Fibroblast of the aortic adventitia (primary cell): ENCODE measurements around the gene PNPLA1. TPM values are rescaled to one million over a fixed set of nuclear protein-coding genes. Genes with fewer than 3 reads are reported as not detected.

Experiments
- DNase-seq: peaks from one replicate; pipeline ENCODE4 v3.0.0-alpha.2; 2010; ENCODE audit warnings: low read depth
- H3K4me3 ChIP-seq: 2 replicates; pipeline ENCODE4 v1.5.1; 2011; ENCODE audit warnings: low read depth, mild to moderate bottlenecking, control low read depth, low read length, moderate library complexity
- total RNA-seq: library from RNA; depleted of rRNA; stranded (reverse); fragments of >200 nt; gene quantifications from 2 replicates; pipeline ENCODE4 v1.2.3, GENCODE V29; 2012; ENCODE audit warnings: low replicate concordance
- TF ChIP-seq, protein P1 (sequence below): IDR thresholded peaks from 2 replicates; pipeline ENCODE4 v1.5.1; 2011; ENCODE audit warnings: mild to moderate bottlenecking, low read length, control low read depth, inconsistent platforms; ENCODE audit not compliant: insufficient read depth

Gene PNPLA1
- total RNA-seq, 1 donor, result 0.09 TPM

DNA sequence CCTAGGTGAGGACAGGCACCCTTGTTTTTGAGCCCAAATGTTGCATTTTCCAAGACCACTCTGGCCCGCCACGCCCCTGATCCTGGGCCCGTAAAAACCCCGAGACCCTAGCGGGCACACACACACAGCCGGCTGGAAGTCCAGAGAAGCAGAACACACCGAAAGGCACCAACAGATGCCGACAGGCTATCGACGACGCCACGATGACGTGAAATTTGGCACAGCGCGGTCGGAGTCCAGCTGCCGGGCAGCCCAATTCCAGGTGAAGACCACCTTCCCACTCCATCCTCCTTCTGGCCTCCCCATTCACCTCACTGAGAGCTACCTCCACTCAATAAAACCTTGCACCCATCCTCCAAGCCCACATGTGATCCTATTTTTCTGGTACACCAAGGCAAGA is 34.0 kb upstream of the PNPLA1 start:
- no peak for DNase-seq
- H3K4me3 ChIP-seq, result no peak overlapping the region
- TF ChIP-seq, protein P1, sequence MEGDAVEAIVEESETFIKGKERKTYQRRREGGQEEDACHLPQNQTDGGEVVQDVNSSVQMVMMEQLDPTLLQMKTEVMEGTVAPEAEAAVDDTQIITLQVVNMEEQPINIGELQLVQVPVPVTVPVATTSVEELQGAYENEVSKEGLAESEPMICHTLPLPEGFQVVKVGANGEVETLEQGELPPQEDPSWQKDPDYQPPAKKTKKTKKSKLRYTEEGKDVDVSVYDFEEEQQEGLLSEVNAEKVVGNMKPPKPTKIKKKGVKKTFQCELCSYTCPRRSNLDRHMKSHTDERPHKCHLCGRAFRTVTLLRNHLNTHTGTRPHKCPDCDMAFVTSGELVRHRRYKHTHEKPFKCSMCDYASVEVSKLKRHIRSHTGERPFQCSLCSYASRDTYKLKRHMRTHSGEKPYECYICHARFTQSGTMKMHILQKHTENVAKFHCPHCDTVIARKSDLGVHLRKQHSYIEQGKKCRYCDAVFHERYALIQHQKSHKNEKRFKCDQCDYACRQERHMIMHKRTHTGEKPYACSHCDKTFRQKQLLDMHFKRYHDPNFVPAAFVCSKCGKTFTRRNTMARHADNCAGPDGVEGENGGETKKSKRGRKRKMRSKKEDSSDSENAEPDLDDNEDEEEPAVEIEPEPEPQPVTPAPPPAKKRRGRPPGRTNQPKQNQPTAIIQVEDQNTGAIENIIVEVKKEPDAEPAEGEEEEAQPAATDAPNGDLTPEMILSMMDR, result no peak

GRCh38 chr6:36239774-36240173 is 30.1 kb upstream of the PNPLA1 start:
- TF ChIP-seq, protein P1, result no peak
- DNase-seq, result no peak
- no peak overlapping the region for H3K4me3 ChIP-seq

- TF ChIP-seq, protein P1, result no peak
- peak; percentile 40 for DNase-seq
- no peak overlapping the region for H3K4me3 ChIP-seq
These were observed 28.1 kb upstream of the PNPLA1 start for GRCh38 chr6:36241728-36242127.

GRCh38 chr6:36242161-36242560 is 27.7 kb upstream of the PNPLA1 start:
- DNase-seq, result no peak
- TF ChIP-seq, protein P1, result no peak
- H3K4me3 ChIP-seq, result no peak overlapping the region

- no peak for DNase-seq
- TF ChIP-seq, protein P1, result no peak
- H3K4me3 ChIP-seq, result no peak overlapping the region
These were observed 27.2 kb upstream of the PNPLA1 start for GRCh38 chr6:36242626-36243025.

- H3K4me3 ChIP-seq, result no peak overlapping the region
- TF ChIP-seq, protein P1, result no peak
- no peak for DNase-seq
These were observed 26.2 kb upstream of the PNPLA1 start for GRCh38 chr6:36243562-36244212.

DNA sequence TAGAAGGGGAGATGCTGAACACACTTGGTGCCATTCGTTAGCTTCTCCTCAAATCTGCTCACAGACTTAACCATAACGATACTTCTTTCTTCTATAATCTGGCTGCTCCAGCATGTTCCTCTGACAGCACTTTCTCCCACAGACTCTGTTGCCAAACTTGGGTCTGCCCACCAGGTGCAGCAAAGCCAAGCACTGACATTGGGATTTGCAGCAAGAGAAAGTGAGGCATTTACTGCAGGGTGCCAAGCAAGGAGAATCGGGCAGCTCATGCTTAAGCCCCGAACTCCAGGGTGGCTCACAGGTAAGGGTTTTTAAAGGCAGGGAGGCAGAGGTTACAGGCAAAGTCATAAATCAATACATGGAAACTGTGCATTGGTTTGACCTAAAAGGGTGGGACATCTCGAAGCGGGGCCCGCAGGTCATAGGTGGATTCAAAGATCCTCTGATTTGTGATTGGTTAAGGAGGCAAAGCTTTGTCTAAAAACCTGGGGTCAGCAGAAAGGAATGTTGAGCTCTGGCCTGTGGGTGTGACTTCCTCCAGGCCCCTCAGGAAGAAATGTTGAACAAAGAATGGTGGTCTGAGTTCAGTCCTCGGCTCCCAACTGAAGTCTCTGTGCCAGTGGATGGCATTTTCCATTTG is 25.1 kb upstream of the PNPLA1 start:
- no peak overlapping the region for H3K4me3 ChIP-seq
- no peak for DNase-seq
- TF ChIP-seq, protein P1, result no peak
